BJ (cell line): ENCODE results near the gene SLC17A9. TPM values are rescaled to one million over a fixed set of nuclear protein-coding genes. Genes with fewer than 3 reads are reported as not detected.

ENCODE experiments used
- CTCF ChIA-PET: fragments of 350-600 bp; formaldehyde crosslinking; extraction: SDS; loops from one replicate; lab custom pipeline; 2021; ENCODE audit warnings: antibody characterized with exemption, inconsistent platforms; lab: Yijun Ruan, JAX
- POLR2A ChIA-PET: fragments of 300-600 bp; sonication (Branson Sonifier 250); formaldehyde crosslinking; extraction: SDS; loops from one replicate; lab custom pipeline; 2021; ENCODE audit warnings: antibody characterized with exemption; lab: Charles Lee
- DNase-seq: peaks from one replicate; pipeline ENCODE4 v3.0.0-alpha.2; 2011; ENCODE audit warnings: low read depth
- H3K27me3 ChIP-seq: 2 replicates; pipeline ENCODE4 v1.6.0; 2011; ENCODE audit warnings: low read length; ENCODE audit not compliant: control insufficient read depth, insufficient read depth
- H3K36me3 ChIP-seq: 2 replicates; pipeline ENCODE4 v1.5.1; 2011; ENCODE audit warnings: low read length; ENCODE audit not compliant: control insufficient read depth, insufficient read depth
- H3K4me3 ChIP-seq: 2 replicates; pipeline ENCODE4 v1.5.1; 2011; ENCODE audit warnings: low read depth, mild to moderate bottlenecking, control low read depth, low read length
- CTCF ChIP-seq: IDR thresholded peaks from 2 replicates; pipeline ENCODE4 v1.5.1; 2011; ENCODE audit warnings: low read depth, mild to moderate bottlenecking, control low read depth, inconsistent platforms, low read length, moderate library complexity; ENCODE audit not compliant: insufficient read depth
- polyA plus RNA-seq: library from polyadenylated mRNA; depleted of rRNA; stranded (reverse); fragments of >200 nt; gene quantifications from 2 replicates; pipeline ENCODE4 v1.2.3, GENCODE V29; 2011

The SLC17A9 gene
- polyA plus RNA-seq, 1 experiment, result 30.8 TPM

- no peaks in the 10 kb centered on the region for H3K36me3 ChIP-seq
- no peak for TF ChIP-seq CTCF
- H3K27me3 ChIP-seq, result peaks cover 39% of the 10 kb centered on the region
- ChIA-PET POLR2A (no interaction called here), CTCF (interaction anchor here (0.7 to 1.7 kb wide), 3 partner anchors 9 to 517 kb away, joined by 3 to 6 read pairs (median 3); no protein-coding TSS in a partner anchor)
- DNase-seq, result no peak
- H3K4me3 ChIP-seq, result no peak overlapping the region
Measured at GRCh38 chr20:62979876-62980373, 27.4 kb downstream of the SLC17A9 start.

- no peak for TF ChIP-seq CTCF
- Histone ChIP-seq H3K36me3 (no peaks in the 10 kb centered on the region), H3K4me3 (no peak overlapping the region), H3K27me3 (peaks cover 36% of the 10 kb centered on the region)
- ChIA-PET CTCF (interaction anchor here (1.3 to 2.9 kb wide), 3 partner anchors 8 to 516 kb away, joined by 3 to 17 read pairs (median 6); no protein-coding TSS in a partner anchor), POLR2A (no interaction called here)
- peak; percentile 5 for DNase-seq
Measured at GRCh38 chr20:62980380-62980960, 28.0 kb downstream of the SLC17A9 start.

GRCh38 chr20:62980970-62981369, 28.5 kb downstream of the SLC17A9 start:
- no peaks in the 10 kb centered on the region for H3K36me3 ChIP-seq
- POLR2A ChIA-PET, result no interaction called here
- CTCF ChIA-PET, result interaction anchor here (2.9 kb wide), 1 partner anchor 8 kb away, joined by 17 read pairs; no protein-coding TSS in a partner anchor
- peaks cover 35% of the 10 kb centered on the region for H3K27me3 ChIP-seq
- DNase-seq, result no peak
- no peak overlapping the region for H3K4me3 ChIP-seq
- TF ChIP-seq CTCF, result 0 out of 2 replicates have a peak, but pooled peaks have one; percentile 7

GRCh38 chr20:62982124-62983075, 29.9 kb downstream of the SLC17A9 start:
- no peak for TF ChIP-seq CTCF
- ChIA-PET CTCF (interaction anchor here (2.9 kb wide), 1 partner anchor 10 kb away, joined by 17 read pairs; no protein-coding TSS in a partner anchor), POLR2A (no interaction called here)
- Histone ChIP-seq H3K4me3 (no peak overlapping the region), H3K36me3 (no peaks in the 10 kb centered on the region), H3K27me3 (peaks cover 37% of the 10 kb centered on the region)
- no peak for DNase-seq

GRCh38 chr20:62983210-62983609, 30.7 kb downstream of the SLC17A9 start:
- Histone ChIP-seq H3K36me3 (no peaks in the 10 kb centered on the region), H3K27me3 (peaks cover 37% of the 10 kb centered on the region), H3K4me3 (no peak overlapping the region)
- no peak for TF ChIP-seq CTCF
- POLR2A ChIA-PET, result no interaction called here
- no peak for DNase-seq
- CTCF ChIA-PET, result interaction anchor here (2.9 kb wide), 1 partner anchor 11 kb away, joined by 17 read pairs; no protein-coding TSS in a partner anchor
